ENCODE measurements around the gene IL4. TPM values are rescaled to one million over a fixed set of nuclear protein-coding genes. Genes with fewer than 3 reads are reported as not detected.

Gene IL4
- total RNA-seq, 1 experiment from 2014 or later = not detected

GRCh38 chr5:132658381-132659302, 15.1 kb upstream of the IL4 start:
- intact Hi-C loops (cut with micrococcal nuclease; ENCODE audit: unreplicated experiment) = no loop called here
- Mint-ChIP-seq H3K9me3 (ENCODE audit: unreplicated experiment) (no peaks in the 10 kb centered on the region), H3K4me3 (ENCODE audit: unreplicated experiment) (no peak overlapping the region), H3K4me1 (ENCODE audit: low read depth, unreplicated experiment) (peaks cover 1% of the 10 kb centered on the region), H3K27me3 (ENCODE audit: insufficient read depth, unreplicated experiment) (no peaks in the 10 kb centered on the region), H3K36me3 (ENCODE audit: insufficient read depth, unreplicated experiment) (no peaks in the 10 kb centered on the region), H3K27ac (ENCODE audit: unreplicated experiment) (no peak overlapping the region)
- CTCF ChIA-PET = no interaction called here
- Histone ChIP-seq H3K36me3 (ENCODE audit: control insufficient read depth, insufficient read depth, low read length) (no peaks in the 10 kb centered on the region), H3K4me3 (ENCODE audit: low read depth, low read length) (no peak overlapping the region), H3K9me3 (no peaks in the 10 kb centered on the region), H3K27me3 (replicated peaks; ENCODE audit: control insufficient read depth, insufficient read depth, low read length) (no peaks in the 10 kb centered on the region), H3K4me1 (peaks cover 4% of the 10 kb centered on the region)
- TF ChIP-seq, protein P1, sequence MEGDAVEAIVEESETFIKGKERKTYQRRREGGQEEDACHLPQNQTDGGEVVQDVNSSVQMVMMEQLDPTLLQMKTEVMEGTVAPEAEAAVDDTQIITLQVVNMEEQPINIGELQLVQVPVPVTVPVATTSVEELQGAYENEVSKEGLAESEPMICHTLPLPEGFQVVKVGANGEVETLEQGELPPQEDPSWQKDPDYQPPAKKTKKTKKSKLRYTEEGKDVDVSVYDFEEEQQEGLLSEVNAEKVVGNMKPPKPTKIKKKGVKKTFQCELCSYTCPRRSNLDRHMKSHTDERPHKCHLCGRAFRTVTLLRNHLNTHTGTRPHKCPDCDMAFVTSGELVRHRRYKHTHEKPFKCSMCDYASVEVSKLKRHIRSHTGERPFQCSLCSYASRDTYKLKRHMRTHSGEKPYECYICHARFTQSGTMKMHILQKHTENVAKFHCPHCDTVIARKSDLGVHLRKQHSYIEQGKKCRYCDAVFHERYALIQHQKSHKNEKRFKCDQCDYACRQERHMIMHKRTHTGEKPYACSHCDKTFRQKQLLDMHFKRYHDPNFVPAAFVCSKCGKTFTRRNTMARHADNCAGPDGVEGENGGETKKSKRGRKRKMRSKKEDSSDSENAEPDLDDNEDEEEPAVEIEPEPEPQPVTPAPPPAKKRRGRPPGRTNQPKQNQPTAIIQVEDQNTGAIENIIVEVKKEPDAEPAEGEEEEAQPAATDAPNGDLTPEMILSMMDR (IDR thresholded peaks at IDR 0.05; ENCODE audit: insufficient read depth in 1 of 2, low read depth in 1 of 2, low read length in 1 of 2, severe bottlenecking in 1 of 2, unreplicated experiment in 1 of 2) = no peak
- POLR2A ChIA-PET = interaction anchor here (0.6 kb wide), 1 partner anchor 14 kb away, joined by 13 read pairs; no protein-coding TSS in a partner anchor
- no peak for DNase-seq
- BruUV-seq (replicated peaks) = no TSS peak

- TF ChIP-seq, protein P1 (IDR thresholded peaks at IDR 0.05; ENCODE audit: insufficient read depth in 1 of 2, low read depth in 1 of 2, low read length in 1 of 2, severe bottlenecking in 1 of 2, unreplicated experiment in 1 of 2) = no peak
- H3K27me3 Mint-ChIP-seq (ENCODE audit: insufficient read depth, unreplicated experiment) = no peaks in the 10 kb centered on the region
- DNase-seq = no peak
- POLR2A ChIA-PET = no interaction called here
- Histone ChIP-seq H3K36me3 (ENCODE audit: control insufficient read depth, insufficient read depth, low read length) (no peaks in the 10 kb centered on the region), H3K27me3 (replicated peaks; ENCODE audit: control insufficient read depth, insufficient read depth, low read length) (no peaks in the 10 kb centered on the region), H3K4me3 (ENCODE audit: low read depth, low read length) (no peak overlapping the region), H3K9me3 (no peaks in the 10 kb centered on the region), H3K4me1 (peaks cover 13% of the 10 kb centered on the region)
- BruUV-seq (replicated peaks) = no TSS peak
- intact Hi-C loops (cut with micrococcal nuclease; ENCODE audit: unreplicated experiment) = loop anchor here (5.0 kb wide), 1 partner anchor 162 kb away; no protein-coding TSS in a partner anchor
- peaks cover 8% of the 10 kb centered on the region for H3K4me1 Mint-ChIP-seq (ENCODE audit: low read depth, unreplicated experiment)
- H3K27ac Mint-ChIP-seq (ENCODE audit: unreplicated experiment) = no peak overlapping the region
- CTCF ChIA-PET = no interaction called here
- no peaks in the 10 kb centered on the region for H3K9me3 Mint-ChIP-seq (ENCODE audit: unreplicated experiment)
- H3K4me3 Mint-ChIP-seq (ENCODE audit: unreplicated experiment) = no peak overlapping the region
- no peaks in the 10 kb centered on the region for H3K36me3 Mint-ChIP-seq (ENCODE audit: insufficient read depth, unreplicated experiment)
Observed at GRCh38 chr5:132659598-132660493, 13.9 kb upstream of the IL4 start.
